Hepatocyte (in vitro differentiated cells): ENCODE results near the gene MX1. TPM values are rescaled to one million over a fixed set of nuclear protein-coding genes. Genes with fewer than 3 reads are reported as not detected.

Experiments
- DNase-seq: peaks from one replicate; pipeline ENCODE4 v3.0.0-alpha.2; 2016; ENCODE audit warnings: low spot score
- H2AFZ ChIP-seq: fragments of 200-600 bp; sonication (generic); 2 replicates; pipeline ENCODE4 v1.6.0; 2016; ENCODE audit warnings: antibody characterized with exemption, mild to moderate bottlenecking
- H3K27ac ChIP-seq: fragments of 200-600 bp; sonication (generic); 2 replicates; pipeline ENCODE4 v1.5.1; 2016; ENCODE audit warnings: mild to moderate bottlenecking
- H3K27me3 ChIP-seq: fragments of 200-600 bp; sonication (generic); 2 replicates; pipeline ENCODE4 v1.6.1; 2016
- H3K36me3 ChIP-seq: fragments of 200-600 bp; sonication (generic); replicated peaks from 2 replicates; pipeline ENCODE4 v1.5.1; 2016; ENCODE audit warnings: low read depth; ENCODE audit not compliant: insufficient read depth
- H3K4me1 ChIP-seq: fragments of 200-600 bp; sonication (generic); 2 replicates; pipeline ENCODE4 v1.5.1; 2016; ENCODE audit warnings: mild to moderate bottlenecking, moderate library complexity; ENCODE audit not compliant: insufficient read depth
- H3K4me2 ChIP-seq: fragments of 200-600 bp; sonication (generic); 2 replicates; pipeline ENCODE4 v1.6.0; 2016
- H3K4me3 ChIP-seq: fragments of 200-600 bp; sonication (generic); 2 replicates; pipeline ENCODE4 v1.5.1; 2016; ENCODE audit warnings: mild to moderate bottlenecking
- H3K79me2 ChIP-seq: fragments of 200-600 bp; sonication (generic); 2 replicates; pipeline ENCODE4 v1.6.0; 2017; ENCODE audit warnings: mild to moderate bottlenecking
- H3K9me2 ChIP-seq: fragments of 200-600 bp; sonication (generic); replicated peaks from 2 replicates; pipeline ENCODE4 v1.6.0; 2017; ENCODE audit warnings: mild to moderate bottlenecking; ENCODE audit not compliant: insufficient read depth
- H3K9me3 ChIP-seq: fragments of 200-600 bp; sonication (generic); 2 replicates; pipeline ENCODE4 v1.5.1; 2016; ENCODE audit warnings: low read depth, mild to moderate bottlenecking
- H4K20me1 ChIP-seq: fragments of 200-600 bp; sonication (generic); 2 replicates; pipeline ENCODE4 v1.6.0; 2016; ENCODE audit warnings: mild to moderate bottlenecking; ENCODE audit not compliant: insufficient read depth, poor library complexity, severe bottlenecking
- EZH2 ChIP-seq: fragments of 200-600 bp; sonication (generic); IDR thresholded peaks from 2 replicates; pipeline ENCODE4 v1.6.1; 2016; ENCODE audit warnings: antibody characterized with exemption, mild to moderate bottlenecking, borderline replicate concordance
- EZH2phosphoT487 ChIP-seq: fragments of 200-600 bp; sonication (generic); IDR thresholded peaks from one replicate; pipeline ENCODE4 v1.6.1; 2018; ENCODE audit warnings: antibody characterized with exemption, mild to moderate bottlenecking, low read depth, moderate library complexity; ENCODE audit not compliant: unreplicated experiment, severe bottlenecking
- WGBS: methylation state at CpG from one replicate; pipeline ENCODE4 v1.1.6; 2016; ENCODE audit warnings: low lambda C conversion rate; ENCODE audit errors: missing lambda C conversion rate; 5-methylcytosine and 5-hydroxymethylcytosine counted together
- polyA plus RNA-seq: library from polyadenylated mRNA; unstranded; fragments of >200 nt; fragmentation: Nextera tagmentation; extraction: Ambion mirVana; gene quantifications from 2 replicates; pipeline ENCODE4 v1.2.1, GENCODE V29; 2016
- total RNA-seq: library from RNA; depleted of rRNA; stranded (reverse); fragments of >200 nt; gene quantifications from 2 replicates; pipeline ENCODE4 v1.2.3, GENCODE V29; 2014
- TF ChIP-seq, protein P1 (sequence below): fragments of 200-600 bp; sonication (generic); IDR thresholded peaks from 2 replicates; pipeline ENCODE4 v1.5.1; 2016; ENCODE audit warnings: antibody characterized with exemption, mild to moderate bottlenecking; ENCODE audit not compliant: poor library complexity

Gene MX1
- 25.6 and 26.6 TPM in 2 replicates for total RNA-seq
- polyA plus RNA-seq: 14.2 and 17.2 TPM in 2 replicates

DNA sequence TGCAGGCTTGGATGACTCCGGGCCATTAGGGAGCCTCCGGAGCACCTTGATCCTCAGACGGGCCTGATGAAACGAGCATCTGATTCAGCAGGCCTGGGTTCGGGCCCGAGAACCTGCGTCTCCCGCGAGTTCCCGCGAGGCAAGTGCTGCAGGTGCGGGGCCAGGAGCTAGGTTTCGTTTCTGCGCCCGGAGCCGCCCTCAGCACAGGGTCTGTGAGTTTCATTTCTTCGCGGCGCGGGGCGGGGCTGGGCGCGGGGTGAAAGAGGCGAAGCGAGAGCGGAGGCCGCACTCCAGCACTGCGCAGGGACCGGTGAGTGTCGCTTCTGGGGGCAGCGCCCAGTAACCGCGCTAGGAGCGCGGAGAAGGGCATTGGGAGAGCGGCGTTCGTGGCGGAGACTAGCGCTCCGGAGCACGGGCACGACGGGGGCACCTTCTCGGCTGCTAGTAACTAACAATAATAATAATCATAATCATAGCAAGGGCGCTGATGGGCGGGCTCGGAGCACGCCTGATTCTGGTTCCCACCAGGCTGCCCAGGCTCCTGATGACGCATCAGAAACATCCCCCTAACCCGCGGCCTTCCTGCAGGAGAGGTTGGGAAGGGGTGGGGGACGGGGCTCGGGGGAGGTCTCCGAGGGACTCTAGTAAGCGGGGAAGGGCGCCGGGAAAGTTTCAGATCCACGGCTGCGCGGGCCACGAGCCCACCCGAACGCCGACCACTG, at the start of gene MX1:
MX1 (plus strand) TSS at position 286 of the 722 bp plus-strand sequence. CDS start 5,832 bp downstream, outside the sequence.
- H4K20me1 ChIP-seq: no peaks in the 10 kb centered on the region
- H3K79me2 ChIP-seq: no peaks in the 10 kb centered on the region
- H2AFZ ChIP-seq: peak within 1 kb of the TSS; percentile 67
- H3K9me2 ChIP-seq: no peaks in the 10 kb centered on the region
- 24% methylated on average over 57 of the region's 65 CpGs for WGBS
- H3K9me3 ChIP-seq: no peaks in the 10 kb centered on the region
- no peaks in the 10 kb centered on the region for H3K27me3 ChIP-seq
- peak within 1 kb of the TSS; percentile 94 for H3K4me2 ChIP-seq
- H3K4me3 ChIP-seq: peak within 1 kb of the TSS; percentile 6
- no peaks in the 10 kb centered on the region for H3K36me3 ChIP-seq
- peaks cover 9% of the 10 kb centered on the region for H3K4me1 ChIP-seq
- peak; percentile 81 for DNase-seq
- no peak within 1 kb of the TSS for H3K27ac ChIP-seq
- TF ChIP-seq EZH2phosphoT487: no peak
- TF ChIP-seq EZH2: no peak
- TF ChIP-seq, protein P1, sequence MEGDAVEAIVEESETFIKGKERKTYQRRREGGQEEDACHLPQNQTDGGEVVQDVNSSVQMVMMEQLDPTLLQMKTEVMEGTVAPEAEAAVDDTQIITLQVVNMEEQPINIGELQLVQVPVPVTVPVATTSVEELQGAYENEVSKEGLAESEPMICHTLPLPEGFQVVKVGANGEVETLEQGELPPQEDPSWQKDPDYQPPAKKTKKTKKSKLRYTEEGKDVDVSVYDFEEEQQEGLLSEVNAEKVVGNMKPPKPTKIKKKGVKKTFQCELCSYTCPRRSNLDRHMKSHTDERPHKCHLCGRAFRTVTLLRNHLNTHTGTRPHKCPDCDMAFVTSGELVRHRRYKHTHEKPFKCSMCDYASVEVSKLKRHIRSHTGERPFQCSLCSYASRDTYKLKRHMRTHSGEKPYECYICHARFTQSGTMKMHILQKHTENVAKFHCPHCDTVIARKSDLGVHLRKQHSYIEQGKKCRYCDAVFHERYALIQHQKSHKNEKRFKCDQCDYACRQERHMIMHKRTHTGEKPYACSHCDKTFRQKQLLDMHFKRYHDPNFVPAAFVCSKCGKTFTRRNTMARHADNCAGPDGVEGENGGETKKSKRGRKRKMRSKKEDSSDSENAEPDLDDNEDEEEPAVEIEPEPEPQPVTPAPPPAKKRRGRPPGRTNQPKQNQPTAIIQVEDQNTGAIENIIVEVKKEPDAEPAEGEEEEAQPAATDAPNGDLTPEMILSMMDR: no peak

DNA sequence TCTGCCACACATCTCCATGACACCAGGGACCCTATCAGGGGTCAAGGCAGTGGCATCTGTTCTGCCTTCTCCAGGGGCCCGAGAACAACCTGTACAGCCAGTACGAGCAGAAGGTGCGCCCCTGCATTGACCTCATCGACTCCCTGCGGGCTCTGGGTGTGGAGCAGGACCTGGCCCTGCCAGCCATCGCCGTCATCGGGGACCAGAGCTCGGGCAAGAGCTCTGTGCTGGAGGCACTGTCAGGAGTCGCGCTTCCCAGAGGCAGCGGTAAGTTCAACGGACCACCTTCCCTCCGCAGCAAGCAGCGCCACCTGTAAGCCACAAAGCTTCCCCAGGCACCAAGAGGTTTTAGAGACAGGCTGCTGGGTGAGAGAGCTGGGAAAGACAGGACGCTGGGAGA, 48.3 kb upstream of the MX1 start:
- no peak overlapping the region for H3K4me3 ChIP-seq
- H3K9me3 ChIP-seq: no peaks in the 10 kb centered on the region
- no peaks in the 10 kb centered on the region for H3K79me2 ChIP-seq
- no peak overlapping the region for H3K4me2 ChIP-seq
- H3K36me3 ChIP-seq: no peaks in the 10 kb centered on the region
- TF ChIP-seq EZH2: no peak
- TF ChIP-seq EZH2phosphoT487: no peak
- TF ChIP-seq, protein P1: no peak
- 67% methylated on average over 16 of the region's 16 CpGs for WGBS
- H3K27ac ChIP-seq: no peak overlapping the region
- H3K4me1 ChIP-seq: no peaks in the 10 kb centered on the region
- H3K27me3 ChIP-seq: no peaks in the 10 kb centered on the region
- no peak for DNase-seq
- H2AFZ ChIP-seq: no peak overlapping the region
- H4K20me1 ChIP-seq: no peaks in the 10 kb centered on the region
- H3K9me2 ChIP-seq: no peaks in the 10 kb centered on the region

DNA sequence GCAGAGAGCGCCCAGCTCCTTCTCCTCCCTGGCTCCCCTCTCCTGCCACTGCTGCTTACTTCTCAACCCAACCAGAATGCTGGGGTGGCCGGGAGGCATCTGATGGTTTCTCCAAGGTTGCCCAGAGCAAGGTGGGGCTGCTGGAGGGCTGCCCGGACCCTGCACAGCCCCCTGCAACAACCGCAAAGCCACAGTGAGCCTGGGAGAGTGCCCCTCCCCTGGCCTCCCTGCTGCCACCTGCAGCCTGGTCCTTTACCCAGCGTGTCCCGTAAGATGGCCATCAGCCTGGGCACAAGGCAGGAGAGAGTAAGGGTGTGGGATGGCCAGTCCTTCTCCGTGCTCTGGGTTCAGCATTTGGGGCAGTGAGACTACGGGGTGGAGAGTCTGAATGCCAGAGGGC, 47.2 kb upstream of the MX1 start:
- Histone ChIP-seq H2AFZ (no peak overlapping the region), H3K9me2 (no peaks in the 10 kb centered on the region), H3K27ac (no peak overlapping the region), H3K79me2 (no peaks in the 10 kb centered on the region), H3K4me3 (no peak overlapping the region), H3K36me3 (no peaks in the 10 kb centered on the region), H3K4me1 (no peaks in the 10 kb centered on the region), H4K20me1 (no peaks in the 10 kb centered on the region), H3K4me2 (no peak overlapping the region), H3K9me3 (no peaks in the 10 kb centered on the region), H3K27me3 (no peaks in the 10 kb centered on the region)
- TF ChIP-seq EZH2 (no peak), EZH2phosphoT487 (no peak)
- TF ChIP-seq, protein P1: no peak
- DNase-seq: no peak
- 90% methylated on average over 8 of the region's 8 CpGs for WGBS
